Transverse colon (tissue), 4 donors: ENCODE measurements around the gene HIPK4. TPM values are rescaled to one million over a fixed set of nuclear protein-coding genes. Genes with fewer than 3 reads are reported as not detected.
"Not testable (repeated sequence)": the region's sequence is repeated elsewhere in the genome, so short reads cannot be mapped to it uniquely, and the experiment has no call there.

Experiments
- DNase-seq: peaks from one replicate; pipeline ENCODE4 v3.0.0-alpha.2; 2019
- H3K27ac ChIP-seq, 4 donors: fragments of 200-600 bp; sonication (generic); 2 replicates each; pipeline ENCODE4 v1.5.1; 2016 to 2018; ENCODE audit warnings: inconsistent platforms in 4 of 4
- H3K27me3 ChIP-seq: fragments of 200-600 bp; sonication (generic); 2 replicates; pipeline ENCODE4 v1.5.1; 2017; ENCODE audit warnings: inconsistent platforms
- H3K36me3 ChIP-seq, 4 donors: fragments of 200-600 bp; sonication (generic); 2 replicates each; pipeline ENCODE4 v1.5.1; 2017 to 2019; ENCODE audit warnings: inconsistent platforms in 4 of 4
- H3K4me1 ChIP-seq, 4 donors: fragments of 200-600 bp; sonication (generic); 2 replicates each; pipeline ENCODE4 v1.5.1; 2017 to 2020; ENCODE audit warnings: inconsistent platforms in 4 of 4
- H3K4me3 ChIP-seq, 4 donors: fragments of 200-600 bp; sonication (generic); 1 replicate in 1 of 4; 2 replicates in 3 of 4; pipeline versions ENCODE4 v1.5.1 to v1.6.1; 2017 to 2019; ENCODE audit warnings: inconsistent platforms in 4 of 4
- H3K9me3 ChIP-seq, 2 donors: fragments of 200-600 bp; sonication (generic); 2 replicates each; pipeline ENCODE4 v1.5.1; 2017 to 2019; ENCODE audit warnings: inconsistent platforms in 2 of 2
- EP300 ChIP-seq: sonication (generic); formaldehyde crosslinking; IDR thresholded peaks from one replicate; pipeline ENCODE4 v1.6.1; 2017; ENCODE audit warnings: antibody characterized with exemption, low read depth
- POLR2A ChIP-seq: fragments of 450-650 bp; IDR thresholded peaks from one replicate; pipeline ENCODE4 v1.6.1; 2016; ENCODE audit warnings: antibody characterized with exemption, mild to moderate bottlenecking, moderate library complexity
- POLR2AphosphoS5 ChIP-seq, 3 donors: sonication (generic); formaldehyde crosslinking; IDR thresholded peaks; one replicate each; pipeline ENCODE4 v1.6.1; 2016; ENCODE audit warnings: antibody characterized with exemption in 3 of 3
- WGBS, 2 donors: methylation state at CpG; one replicate each; pipeline ENCODE4 v1.1.5; 2018; ENCODE audit warnings: low coverage in 1 of 2; 5-methylcytosine and 5-hydroxymethylcytosine counted together
- in situ Hi-C, 4 donors: fragments of 200-750 bp; cut with MboI; loops; one replicate each; pipeline versions ENCODE4 v1.15.0 to v1.15.1; 2017; ENCODE audit warnings: low sequenced_read_pairs in 3 of 4, low pct_ligation_motif_present in 1 of 4, low pct_unique_long_range_greater_than_20kb in 1 of 4
- intact Hi-C: fragments of 100-400 bp; cut with DNase I; formaldehyde crosslinking; loops from one replicate; pipeline ENCODE4 v1.15.1; 2023; ENCODE audit warnings: low total_unique reads
- total RNA-seq, 4 donors: library from RNA; depleted of rRNA; stranded (reverse); fragments of >200 nt; gene quantifications; one replicate each; pipeline ENCODE4 v1.1.0, GENCODE V29; 2016
- TF ChIP-seq, protein P1 (sequence below), 5 experiments: fragments of 200-600 bp in 3 of 5; fragments of 450-650 bp in 2 of 5; sonication (generic) in 3 of 5; IDR thresholded peaks; 1 replicate in 2 of 5; 2 replicates in 3 of 5; pipeline ENCODE4 v1.5.1; 2016 to 2017; ENCODE audit warnings: antibody characterized with exemption in 5 of 5, inconsistent platforms in 3 of 5, mild to moderate bottlenecking in 2 of 5, moderate library complexity in 1 of 5

Gene HIPK4
- total RNA-seq, 4 donors from 2014 or later: 0.48 TPM; not detected in 3

DNA sequence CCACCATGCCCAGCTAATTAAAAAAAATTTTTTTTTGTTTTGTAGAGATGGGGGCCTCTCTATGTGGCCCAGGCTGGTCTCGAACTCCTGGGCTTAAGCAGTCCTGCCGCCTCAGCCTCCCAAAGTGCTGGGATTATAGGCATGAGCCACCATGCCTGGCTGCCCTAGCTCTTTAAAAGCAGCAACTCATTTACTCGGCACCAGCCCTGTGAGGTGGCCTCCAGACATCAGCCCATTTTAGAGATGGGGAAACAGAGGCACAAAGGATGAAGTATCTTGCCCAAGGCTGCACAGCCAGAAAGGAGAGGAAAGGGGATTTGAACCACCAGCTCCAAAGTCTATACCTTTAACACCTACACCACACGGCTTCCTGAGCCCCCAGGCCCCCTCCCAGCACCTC, 22.9 kb upstream of the HIPK4 start:
- intact Hi-C loops: no loop called here
- no peak overlapping the region for H3K27ac ChIP-seq
- WGBS, 2 donors: 83% methylated on average over 4 of the region's 4 CpGs; no CpG with 5 or more reads in 1 of the 2 donors

DNA sequence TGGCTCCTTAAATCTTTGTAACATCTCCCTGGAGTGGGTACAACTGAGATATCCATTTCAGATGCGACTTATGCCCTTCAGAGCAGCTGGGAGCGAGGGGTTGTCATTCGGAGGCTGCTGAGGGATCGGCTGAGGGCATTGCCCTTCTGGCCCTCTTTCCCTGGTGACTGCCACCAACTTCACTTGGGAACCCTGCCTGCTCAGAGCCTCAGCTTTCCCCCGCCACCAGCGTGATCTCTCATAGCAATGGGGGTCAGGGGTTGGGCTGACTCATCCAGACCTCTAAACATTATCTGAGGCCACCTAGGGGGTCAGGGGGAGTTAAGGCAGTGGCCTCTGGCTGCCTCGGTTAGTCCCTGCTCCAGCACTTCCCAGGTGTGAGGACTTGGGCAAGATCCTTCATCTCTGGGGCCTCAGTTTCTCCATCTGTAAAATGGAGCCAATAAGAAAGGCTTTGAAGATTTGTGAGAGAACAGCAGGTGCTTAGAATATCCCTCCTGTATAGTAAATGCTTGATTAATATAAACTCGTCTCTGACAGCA, 22.0 kb upstream of the HIPK4 start:
- intact Hi-C loops: no loop called here
- peak overlapping the region in 1 of 4 donors; percentile 51 for H3K27ac ChIP-seq
- H3K9me3 ChIP-seq: no peaks in the 10 kb centered on the region
- H3K4me3 ChIP-seq: no peak overlapping the region
- H3K27me3 ChIP-seq: no peaks in the 10 kb centered on the region
- no peaks in the 10 kb centered on the region for H3K36me3 ChIP-seq
- H3K4me1 ChIP-seq: peaks cover 0 to 6% (median 2%) of the 10 kb centered on the region in 4 donors
- TF ChIP-seq EP300: no peak
- TF ChIP-seq POLR2AphosphoS5 (IDR thresholded peaks at IDR 0.05): no peak
- in situ Hi-C loops: loop anchor here in 1 of 4 donors (25.0 kb wide), 1 partner anchor 125 kb away; the partner anchor contains the start of gene AKT2
- 55 to 71% methylated on average over 1 to 8 of the region's 8 CpGs for WGBS, 2 donors
- no peak for DNase-seq

More for the DNA sequence above, 22.9 kb upstream of the HIPK4 start:
- no peaks in the 10 kb centered on the region for H3K27me3 ChIP-seq
- in situ Hi-C loops: loop anchor here in 1 of 4 donors (25.0 kb wide), 1 partner anchor 126 kb away; the partner anchor contains the start of gene AKT2
- no peak overlapping the region for H3K4me3 ChIP-seq
- TF ChIP-seq POLR2A: no peak
- no peak for TF ChIP-seq POLR2AphosphoS5 (IDR thresholded peaks at IDR 0.05)
- TF ChIP-seq EP300: no peak
- TF ChIP-seq, protein P1, sequence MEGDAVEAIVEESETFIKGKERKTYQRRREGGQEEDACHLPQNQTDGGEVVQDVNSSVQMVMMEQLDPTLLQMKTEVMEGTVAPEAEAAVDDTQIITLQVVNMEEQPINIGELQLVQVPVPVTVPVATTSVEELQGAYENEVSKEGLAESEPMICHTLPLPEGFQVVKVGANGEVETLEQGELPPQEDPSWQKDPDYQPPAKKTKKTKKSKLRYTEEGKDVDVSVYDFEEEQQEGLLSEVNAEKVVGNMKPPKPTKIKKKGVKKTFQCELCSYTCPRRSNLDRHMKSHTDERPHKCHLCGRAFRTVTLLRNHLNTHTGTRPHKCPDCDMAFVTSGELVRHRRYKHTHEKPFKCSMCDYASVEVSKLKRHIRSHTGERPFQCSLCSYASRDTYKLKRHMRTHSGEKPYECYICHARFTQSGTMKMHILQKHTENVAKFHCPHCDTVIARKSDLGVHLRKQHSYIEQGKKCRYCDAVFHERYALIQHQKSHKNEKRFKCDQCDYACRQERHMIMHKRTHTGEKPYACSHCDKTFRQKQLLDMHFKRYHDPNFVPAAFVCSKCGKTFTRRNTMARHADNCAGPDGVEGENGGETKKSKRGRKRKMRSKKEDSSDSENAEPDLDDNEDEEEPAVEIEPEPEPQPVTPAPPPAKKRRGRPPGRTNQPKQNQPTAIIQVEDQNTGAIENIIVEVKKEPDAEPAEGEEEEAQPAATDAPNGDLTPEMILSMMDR (IDR thresholded peaks at IDR 0.05): no peak
- no peaks in the 10 kb centered on the region for H3K36me3 ChIP-seq
- H3K9me3 ChIP-seq: no peaks in the 10 kb centered on the region
- peaks cover 0 to 11% (median 2%) of the 10 kb centered on the region in 4 donors for H3K4me1 ChIP-seq
- DNase-seq: no peak

DNA sequence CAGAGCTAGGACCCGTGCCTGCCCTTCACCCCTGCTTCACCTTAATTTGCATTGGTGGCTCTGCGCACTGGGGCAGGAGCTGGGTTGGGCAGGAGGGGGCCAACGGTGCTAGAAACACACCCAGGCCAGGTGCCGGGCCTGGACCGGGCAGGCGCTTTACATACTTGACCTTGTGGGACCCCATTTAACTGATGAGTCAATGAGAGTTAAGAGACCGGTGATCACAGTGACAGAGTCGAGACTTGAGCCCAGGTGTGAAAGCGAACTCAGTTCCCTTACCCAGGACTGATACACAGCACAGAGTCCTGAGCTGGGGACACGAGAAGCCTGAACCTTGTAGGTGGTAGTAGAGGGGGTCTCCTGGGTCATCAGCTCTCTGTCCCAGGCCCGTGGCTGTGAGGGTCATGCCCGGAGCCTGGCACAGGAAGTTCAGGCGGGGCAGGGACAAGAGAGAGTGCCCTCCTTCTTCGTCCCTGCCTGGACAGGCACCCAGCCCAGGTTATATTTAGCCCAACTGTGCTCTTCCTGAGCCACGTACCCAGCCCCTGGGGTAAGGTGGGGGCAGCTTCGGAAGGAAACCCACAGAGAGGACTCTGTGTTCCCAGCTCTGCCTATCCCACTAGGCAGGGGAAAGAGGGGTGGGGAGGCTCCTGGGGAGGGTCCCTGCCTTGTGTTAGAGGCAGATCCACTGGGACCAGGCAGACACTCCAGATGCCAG, 21.3 kb upstream of the HIPK4 start:
- Histone ChIP-seq H3K4me3 (no peak overlapping the region), H3K27ac (peak overlapping the region in 2 of 4 donors; percentile 18 to 51), H3K4me1 (peaks cover 0 to 5% (median 0%) of the 10 kb centered on the region in 4 donors), H3K27me3 (no peaks in the 10 kb centered on the region), H3K9me3 (no peaks in the 10 kb centered on the region), H3K36me3 (no peaks in the 10 kb centered on the region)
- no peak for TF ChIP-seq POLR2AphosphoS5 (IDR thresholded peaks at IDR 0.05)
- TF ChIP-seq, protein P1 (IDR thresholded peaks at IDR 0.05): no peak
- no peak for TF ChIP-seq EP300
- TF ChIP-seq POLR2A: no peak
- in situ Hi-C loops (loop anchor here in 1 of 4 donors (25.0 kb wide), 1 partner anchor 124 kb away; the partner anchor contains the start of gene AKT2), intact Hi-C loops (no loop called here)
- 50 to 60% methylated on average over 4 to 16 of the region's 16 CpGs for WGBS, 2 donors
- DNase-seq: peak; percentile 40

DNA sequence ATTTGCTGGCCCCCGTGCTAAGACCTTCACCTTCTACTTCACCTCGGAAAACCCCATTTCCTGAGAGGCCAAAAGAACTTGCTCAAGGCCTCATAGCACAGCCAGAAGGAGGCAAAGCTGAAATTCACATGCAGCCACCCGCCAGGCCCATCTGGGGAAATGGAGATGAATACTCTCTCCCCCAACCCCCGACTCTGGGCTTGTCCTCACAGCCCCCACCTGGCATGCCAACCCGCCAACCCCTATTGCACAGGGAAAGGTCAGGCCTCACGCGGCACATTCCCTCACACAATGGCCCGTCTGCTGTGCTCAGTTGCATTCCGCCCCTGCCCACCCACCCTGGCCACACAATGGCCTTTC, 20.0 kb upstream of the HIPK4 start:
- in situ Hi-C loops: loop anchor here in 1 of 4 donors (25.0 kb wide), 1 partner anchor 123 kb away; the partner anchor contains the start of gene AKT2
- 76% methylated on average over 9 of the region's 9 CpGs; no CpG with 5 or more reads in 1 of the 2 donors for WGBS, 2 donors
- no peak for TF ChIP-seq EP300
- no peak for TF ChIP-seq POLR2AphosphoS5 (IDR thresholded peaks at IDR 0.05)
- TF ChIP-seq, protein P1 (IDR thresholded peaks at IDR 0.05): no peak
- TF ChIP-seq POLR2A: no peak

DNA sequence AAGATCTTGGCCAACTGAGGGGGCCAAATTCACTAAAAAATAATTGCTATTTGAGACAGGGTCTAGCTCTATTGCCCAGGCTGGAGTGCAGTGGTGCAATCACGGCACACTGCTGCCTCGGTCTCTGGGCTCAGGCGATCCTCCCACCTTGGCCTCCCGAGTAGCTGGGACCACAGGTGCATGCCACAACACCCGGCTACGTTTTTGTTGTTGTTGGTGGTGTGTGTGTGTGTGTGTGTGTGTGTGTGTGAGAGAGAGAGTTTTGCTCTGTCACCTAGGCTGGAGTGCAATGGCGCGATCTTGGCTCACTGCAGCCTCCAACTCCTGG, 18.6 kb upstream of the HIPK4 start:
- DNase-seq, H3K9me3 ChIP-seq, H3K27me3 ChIP-seq, intact Hi-C loops, H3K4me3 ChIP-seq, H3K4me1 ChIP-seq, H3K27ac ChIP-seq, H3K36me3 ChIP-seq: not testable (repeated sequence)
- in situ Hi-C loops: loop anchor here in 1 of 4 donors (25.0 kb wide), 1 partner anchor 121 kb away; the partner anchor contains the start of gene AKT2
- 89% methylated on average over 8 of the region's 8 CpGs; no CpG with 5 or more reads in 1 of the 2 donors for WGBS, 2 donors

More for the DNA sequence above, 20.0 kb upstream of the HIPK4 start:
- H3K36me3 ChIP-seq: no peaks in the 10 kb centered on the region
- no peak for DNase-seq
- H3K4me1 ChIP-seq: peaks cover 0 to 5% (median 0%) of the 10 kb centered on the region in 4 donors
- no peak overlapping the region for H3K27ac ChIP-seq
- intact Hi-C loops: no loop called here
- no peaks in the 10 kb centered on the region for H3K27me3 ChIP-seq
- no peak overlapping the region for H3K4me3 ChIP-seq
- H3K9me3 ChIP-seq: no peaks in the 10 kb centered on the region
